ENCODE results near the gene CCHCR1. TPM values are rescaled to one million over a fixed set of nuclear protein-coding genes. Genes with fewer than 3 reads are reported as not detected.

CCHCR1 gene
- total and polyA plus RNA-seq, 2 of the 8 experiments (the other 6 are each of a cell fraction or from before 2014, with no cell fraction given) = 20.9 to 38.0 TPM

- no peak for TF ChIP-seq ATF2 (IDR thresholded peaks at IDR 0.05; ENCODE audit: low read length)
These were observed 11.7 kb upstream of the CCHCR1 start (continued) for GRCh38 chr6:31169123-31169857.
